LNCaP clone FGC (cell line): Measurements from ENCODE around the gene ACSBG1.

ENCODE experiments used
- DNase-seq: peaks from one replicate; pipeline ENCODE4 v3.0.0-alpha.2; 2011; ENCODE audit warnings: low read depth
- H3K4me3 ChIP-seq: 2 replicates; pipeline ENCODE4 v1.5.1; 2011; ENCODE audit warnings: mild to moderate bottlenecking, low read depth, low read length, control low read depth
- TF ChIP-seq, protein P1 (sequence below): IDR thresholded peaks from 2 replicates; pipeline ENCODE4 v1.5.1; 2012; ENCODE audit warnings: mild to moderate bottlenecking; ENCODE audit not compliant: control insufficient read depth, insufficient read depth; ENCODE audit errors: extremely low read depth

ACSBG1 gene

DNA sequence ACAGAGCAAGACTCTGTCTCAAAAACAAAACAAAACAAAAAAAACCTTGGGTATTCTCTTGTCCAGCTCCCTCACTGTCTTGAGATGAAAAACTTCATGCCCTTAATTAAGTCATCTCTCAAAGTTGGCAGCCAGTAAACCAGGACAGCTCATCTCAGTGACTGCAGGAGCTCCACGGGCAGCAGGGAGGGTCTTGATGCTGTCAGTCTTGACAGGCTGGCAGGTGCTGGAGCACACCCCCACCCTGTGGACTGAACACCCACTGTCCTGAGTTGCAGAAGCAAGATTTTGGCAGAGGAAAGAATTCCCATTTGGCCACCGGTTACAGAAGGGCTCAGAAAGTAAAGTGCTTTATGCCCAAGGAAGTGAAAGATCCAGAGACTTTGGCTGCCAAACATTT, 38.0 kb upstream of the ACSBG1 start:
- DNase-seq = no peak
- TF ChIP-seq, protein P1, sequence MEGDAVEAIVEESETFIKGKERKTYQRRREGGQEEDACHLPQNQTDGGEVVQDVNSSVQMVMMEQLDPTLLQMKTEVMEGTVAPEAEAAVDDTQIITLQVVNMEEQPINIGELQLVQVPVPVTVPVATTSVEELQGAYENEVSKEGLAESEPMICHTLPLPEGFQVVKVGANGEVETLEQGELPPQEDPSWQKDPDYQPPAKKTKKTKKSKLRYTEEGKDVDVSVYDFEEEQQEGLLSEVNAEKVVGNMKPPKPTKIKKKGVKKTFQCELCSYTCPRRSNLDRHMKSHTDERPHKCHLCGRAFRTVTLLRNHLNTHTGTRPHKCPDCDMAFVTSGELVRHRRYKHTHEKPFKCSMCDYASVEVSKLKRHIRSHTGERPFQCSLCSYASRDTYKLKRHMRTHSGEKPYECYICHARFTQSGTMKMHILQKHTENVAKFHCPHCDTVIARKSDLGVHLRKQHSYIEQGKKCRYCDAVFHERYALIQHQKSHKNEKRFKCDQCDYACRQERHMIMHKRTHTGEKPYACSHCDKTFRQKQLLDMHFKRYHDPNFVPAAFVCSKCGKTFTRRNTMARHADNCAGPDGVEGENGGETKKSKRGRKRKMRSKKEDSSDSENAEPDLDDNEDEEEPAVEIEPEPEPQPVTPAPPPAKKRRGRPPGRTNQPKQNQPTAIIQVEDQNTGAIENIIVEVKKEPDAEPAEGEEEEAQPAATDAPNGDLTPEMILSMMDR = no peak
- H3K4me3 ChIP-seq = no peak overlapping the region

DNA sequence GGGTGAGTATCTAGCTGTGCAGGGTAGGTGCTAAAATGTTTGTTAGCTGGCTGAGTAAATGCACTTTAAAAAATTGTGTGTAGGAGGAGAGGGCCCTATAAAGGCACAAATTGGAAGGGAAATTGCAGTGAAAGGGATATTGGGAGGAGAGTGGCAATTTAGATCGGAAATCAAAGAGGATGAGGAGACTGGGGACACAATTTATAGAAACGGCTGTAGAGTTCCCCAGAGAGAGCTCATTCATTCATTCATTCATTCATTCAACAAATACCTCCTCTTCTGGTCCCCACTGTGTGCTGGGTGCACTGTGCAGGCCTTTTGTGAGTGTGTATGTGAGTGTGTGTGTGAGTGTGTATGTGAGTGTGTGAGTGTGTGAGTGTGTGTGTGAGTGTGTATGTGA, 32.4 kb upstream of the ACSBG1 start:
- no peak overlapping the region for H3K4me3 ChIP-seq
- TF ChIP-seq, protein P1 = no peak
- DNase-seq = no peak

DNA sequence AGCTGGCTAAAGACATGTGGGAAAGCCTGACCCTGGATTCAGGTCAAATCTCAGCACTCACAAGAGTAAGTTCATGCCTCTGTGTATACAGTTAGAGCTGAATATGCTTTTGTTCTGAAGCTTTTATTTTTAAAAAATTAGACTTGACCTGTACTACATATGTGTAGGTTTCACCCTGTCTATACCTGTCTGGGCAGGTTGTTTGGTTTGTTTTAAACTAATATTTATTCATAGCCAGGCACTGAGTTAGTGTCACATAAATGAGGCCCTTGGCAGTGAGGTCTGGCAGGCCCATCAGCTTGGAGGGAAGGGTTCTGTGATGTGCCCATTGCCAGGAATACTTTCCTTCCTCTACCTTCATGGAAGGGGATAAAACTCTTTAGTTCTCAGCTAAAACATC, 31.9 kb upstream of the ACSBG1 start:
- DNase-seq = peak; percentile 59
- no peak overlapping the region for H3K4me3 ChIP-seq
- TF ChIP-seq, protein P1 = no peak

DNA sequence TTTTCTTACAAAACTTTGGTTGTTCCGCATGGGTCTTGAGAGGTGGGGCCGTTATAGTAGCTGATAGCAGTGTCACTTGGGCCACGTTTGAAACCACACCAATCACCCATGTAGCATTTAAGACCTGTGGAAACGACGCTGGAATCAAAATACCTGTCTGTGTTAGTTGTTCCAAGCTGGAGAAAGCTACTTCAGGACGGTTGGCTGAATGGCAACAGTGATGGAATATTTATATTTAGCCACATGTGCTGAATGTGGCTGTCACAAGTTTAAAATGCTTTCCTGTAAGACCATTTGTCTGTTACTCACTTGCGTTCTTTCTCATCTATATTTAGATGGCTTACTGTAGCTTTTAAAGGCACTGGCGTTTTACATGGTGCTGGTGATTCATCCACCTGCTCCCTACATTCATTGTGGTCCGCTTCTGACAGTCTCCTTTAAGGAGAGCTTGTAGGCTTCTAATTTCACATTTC, 31.4 kb upstream of the ACSBG1 start:
- TF ChIP-seq, protein P1 = no peak
- no peak overlapping the region for H3K4me3 ChIP-seq
- DNase-seq = no peak

DNA sequence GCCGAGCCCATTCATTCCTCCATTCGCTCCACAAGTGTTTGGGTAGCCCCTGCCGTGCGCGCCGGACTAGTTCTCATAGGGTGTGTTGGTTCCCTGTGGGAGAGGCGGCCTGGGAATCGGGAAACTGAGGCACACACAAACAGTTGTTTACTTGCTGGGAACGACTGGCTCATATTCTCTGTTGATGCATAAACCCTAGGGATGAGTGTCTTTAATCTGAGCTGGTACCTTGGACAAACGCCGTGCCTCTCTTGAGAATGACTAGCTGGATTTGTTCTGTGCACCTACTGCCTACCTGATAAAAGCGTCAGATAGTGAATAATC, 30.7 kb upstream of the ACSBG1 start:
- H3K4me3 ChIP-seq = no peak overlapping the region
- DNase-seq = no peak
- TF ChIP-seq, protein P1 = no peak

DNA sequence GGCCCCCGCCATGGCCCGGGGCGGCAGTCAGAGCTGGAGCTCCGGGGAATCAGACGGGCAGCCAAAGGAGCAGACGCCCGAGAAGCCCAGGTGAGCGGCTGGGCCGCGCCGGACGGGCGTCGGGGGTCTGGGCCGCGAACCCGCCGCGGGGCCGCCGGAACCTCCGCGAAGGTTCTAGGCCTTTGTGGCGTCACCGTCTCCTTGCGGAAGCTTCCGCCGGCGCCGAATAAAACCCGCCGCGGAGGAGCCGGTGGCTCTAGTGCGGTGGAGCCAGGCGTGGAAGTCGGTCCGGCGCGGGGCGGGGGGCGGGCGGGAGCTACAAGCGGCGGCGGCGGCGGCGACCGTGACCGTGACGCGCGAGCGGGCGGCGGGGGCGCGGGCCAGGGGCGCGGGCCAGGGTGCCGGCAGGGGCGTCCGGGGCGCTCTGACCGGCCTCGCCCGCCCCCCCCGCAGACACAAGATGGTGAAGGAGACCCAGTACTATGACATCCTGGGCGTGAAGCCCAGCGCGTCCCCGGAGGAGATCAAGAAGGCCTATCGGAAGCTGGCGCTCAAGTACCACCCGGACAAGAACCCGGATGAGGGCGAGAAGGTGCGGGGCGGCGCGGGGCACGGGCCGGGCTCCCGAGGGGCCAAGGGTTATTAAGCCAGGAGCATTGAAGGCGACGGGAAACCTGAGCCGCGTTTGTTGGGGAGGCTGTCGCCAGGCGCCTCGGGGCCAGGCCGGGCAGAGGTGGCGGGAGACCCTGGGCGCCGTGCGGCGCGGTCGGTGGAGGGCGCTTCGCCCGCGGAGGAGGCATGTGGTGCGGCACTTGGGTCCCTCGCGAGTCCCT, 30.2 kb upstream of the ACSBG1 start, which contains the start of gene DNAJA4:
Gene DNAJA4, plus strand, starts transcription at position 259 of the 833 bp plus-strand sequence. Its CDS starts 202 bp downstream, at position 461.
- no peak for DNase-seq
- TF ChIP-seq, protein P1 = no peak
- H3K4me3 ChIP-seq = no peak within 1 kb of the TSS

DNA sequence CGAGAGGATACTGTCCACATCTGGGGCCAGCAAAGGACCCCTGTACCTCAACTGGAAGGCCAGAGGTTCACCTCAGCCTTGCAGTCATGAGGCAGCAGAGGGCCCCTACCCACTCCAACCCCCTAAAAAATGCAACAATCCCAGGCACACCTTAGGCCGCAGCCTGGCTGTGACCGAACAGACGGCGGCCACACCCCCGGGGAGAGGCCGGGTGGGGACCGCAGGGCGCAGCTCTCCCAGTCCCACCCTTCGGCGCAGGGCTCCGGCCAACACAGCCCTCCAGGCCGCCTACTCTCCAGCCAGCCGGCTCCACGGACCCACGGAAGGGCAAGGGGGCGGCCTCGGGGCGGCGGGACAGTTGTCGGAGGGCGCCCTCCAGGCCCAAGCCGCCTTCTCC, 29.5 kb upstream of the ACSBG1 start:
- no peak for DNase-seq
- TF ChIP-seq, protein P1 = no peak
- H3K4me3 ChIP-seq = no peak overlapping the region
